HL-60 (cell line): ENCODE results near the gene SPSB4.

ENCODE experiments used
- DNase-seq, 2 experiments: peaks; one replicate each; pipeline ENCODE4 v3.0.0-alpha.2; 2010 to 2020; ENCODE audit warnings: low read depth in 1 of 2, low spot score in 1 of 2
- H3K27ac ChIP-seq: fragments of 250-450 bp; sonication (Bioruptor Pico); replicated peaks from 2 replicates; pipeline ENCODE4 v1.5.1; 2020; ENCODE audit warnings: mild to moderate bottlenecking, moderate library complexity
- H3K27me3 ChIP-seq: fragments of 250-450 bp; sonication (Bioruptor Pico); 2 replicates; pipeline ENCODE4 v1.5.1; 2021; ENCODE audit warnings: mild to moderate bottlenecking, moderate library complexity; ENCODE audit not compliant: insufficient read depth, poor library complexity, severe bottlenecking
- H3K4me3 ChIP-seq: replicated peaks from 2 replicates; pipeline ENCODE4 v1.5.1; 2011; ENCODE audit warnings: mild to moderate bottlenecking, control low read depth, low read length; ENCODE audit not compliant: insufficient read depth
- GABPA ChIP-seq: IDR thresholded peaks from 2 replicates; pipeline ENCODE4 v1.6.1; 2012; ENCODE audit warnings: low read depth
- POLR2AphosphoS5 ChIP-seq: IDR thresholded peaks from 2 replicates; pipeline ENCODE4 v1.6.1; 2012; ENCODE audit warnings: low read depth
- SPI1 ChIP-seq: IDR thresholded peaks from 2 replicates; pipeline ENCODE4 v1.6.1; 2012; ENCODE audit warnings: low read depth, mild to moderate bottlenecking, borderline replicate concordance
- TF ChIP-seq, protein P1 (sequence below): IDR thresholded peaks from one replicate; pipeline ENCODE4 v1.5.1; 2011; ENCODE audit warnings: low read length, control low read depth, inconsistent platforms; ENCODE audit not compliant: insufficient read depth
- TF ChIP-seq, protein P2 (sequence below): IDR thresholded peaks from 2 replicates; pipeline ENCODE4 v1.6.1; 2012; ENCODE audit warnings: low read depth; ENCODE audit not compliant: insufficient replicate concordance

Gene SPSB4

DNA sequence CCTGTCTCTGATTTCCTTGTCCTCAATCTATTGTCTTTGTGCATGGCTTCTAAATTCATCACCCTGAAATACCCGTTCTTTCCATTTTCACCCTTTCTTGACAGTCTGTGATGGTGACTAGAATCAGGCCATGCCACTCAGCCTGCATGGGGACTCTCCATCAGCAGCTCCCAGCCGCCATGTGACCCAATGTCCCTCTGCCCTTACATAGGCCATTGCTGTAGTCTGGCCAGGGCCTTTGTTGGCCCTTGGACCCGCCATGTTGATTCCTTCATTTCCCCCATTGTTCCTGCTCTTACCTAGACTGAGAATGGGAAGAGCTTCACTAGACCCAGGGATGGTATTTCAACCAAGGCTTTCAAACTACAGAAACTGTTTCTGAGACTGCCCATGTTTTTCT lies 45.8 kb downstream of the SPSB4 start:
- H3K27ac ChIP-seq = no peak overlapping the region
- no peak overlapping the region for H3K4me3 ChIP-seq
- no peaks in the 10 kb centered on the region for H3K27me3 ChIP-seq
- TF ChIP-seq, protein P1, sequence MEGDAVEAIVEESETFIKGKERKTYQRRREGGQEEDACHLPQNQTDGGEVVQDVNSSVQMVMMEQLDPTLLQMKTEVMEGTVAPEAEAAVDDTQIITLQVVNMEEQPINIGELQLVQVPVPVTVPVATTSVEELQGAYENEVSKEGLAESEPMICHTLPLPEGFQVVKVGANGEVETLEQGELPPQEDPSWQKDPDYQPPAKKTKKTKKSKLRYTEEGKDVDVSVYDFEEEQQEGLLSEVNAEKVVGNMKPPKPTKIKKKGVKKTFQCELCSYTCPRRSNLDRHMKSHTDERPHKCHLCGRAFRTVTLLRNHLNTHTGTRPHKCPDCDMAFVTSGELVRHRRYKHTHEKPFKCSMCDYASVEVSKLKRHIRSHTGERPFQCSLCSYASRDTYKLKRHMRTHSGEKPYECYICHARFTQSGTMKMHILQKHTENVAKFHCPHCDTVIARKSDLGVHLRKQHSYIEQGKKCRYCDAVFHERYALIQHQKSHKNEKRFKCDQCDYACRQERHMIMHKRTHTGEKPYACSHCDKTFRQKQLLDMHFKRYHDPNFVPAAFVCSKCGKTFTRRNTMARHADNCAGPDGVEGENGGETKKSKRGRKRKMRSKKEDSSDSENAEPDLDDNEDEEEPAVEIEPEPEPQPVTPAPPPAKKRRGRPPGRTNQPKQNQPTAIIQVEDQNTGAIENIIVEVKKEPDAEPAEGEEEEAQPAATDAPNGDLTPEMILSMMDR = no peak
- TF ChIP-seq, protein P2, sequence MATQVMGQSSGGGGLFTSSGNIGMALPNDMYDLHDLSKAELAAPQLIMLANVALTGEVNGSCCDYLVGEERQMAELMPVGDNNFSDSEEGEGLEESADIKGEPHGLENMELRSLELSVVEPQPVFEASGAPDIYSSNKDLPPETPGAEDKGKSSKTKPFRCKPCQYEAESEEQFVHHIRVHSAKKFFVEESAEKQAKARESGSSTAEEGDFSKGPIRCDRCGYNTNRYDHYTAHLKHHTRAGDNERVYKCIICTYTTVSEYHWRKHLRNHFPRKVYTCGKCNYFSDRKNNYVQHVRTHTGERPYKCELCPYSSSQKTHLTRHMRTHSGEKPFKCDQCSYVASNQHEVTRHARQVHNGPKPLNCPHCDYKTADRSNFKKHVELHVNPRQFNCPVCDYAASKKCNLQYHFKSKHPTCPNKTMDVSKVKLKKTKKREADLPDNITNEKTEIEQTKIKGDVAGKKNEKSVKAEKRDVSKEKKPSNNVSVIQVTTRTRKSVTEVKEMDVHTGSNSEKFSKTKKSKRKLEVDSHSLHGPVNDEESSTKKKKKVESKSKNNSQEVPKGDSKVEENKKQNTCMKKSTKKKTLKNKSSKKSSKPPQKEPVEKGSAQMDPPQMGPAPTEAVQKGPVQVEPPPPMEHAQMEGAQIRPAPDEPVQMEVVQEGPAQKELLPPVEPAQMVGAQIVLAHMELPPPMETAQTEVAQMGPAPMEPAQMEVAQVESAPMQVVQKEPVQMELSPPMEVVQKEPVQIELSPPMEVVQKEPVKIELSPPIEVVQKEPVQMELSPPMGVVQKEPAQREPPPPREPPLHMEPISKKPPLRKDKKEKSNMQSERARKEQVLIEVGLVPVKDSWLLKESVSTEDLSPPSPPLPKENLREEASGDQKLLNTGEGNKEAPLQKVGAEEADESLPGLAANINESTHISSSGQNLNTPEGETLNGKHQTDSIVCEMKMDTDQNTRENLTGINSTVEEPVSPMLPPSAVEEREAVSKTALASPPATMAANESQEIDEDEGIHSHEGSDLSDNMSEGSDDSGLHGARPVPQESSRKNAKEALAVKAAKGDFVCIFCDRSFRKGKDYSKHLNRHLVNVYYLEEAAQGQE = no peak
- TF ChIP-seq SPI1 (no peak), GABPA (no peak), POLR2AphosphoS5 (no peak)
- no peak for DNase-seq

DNA sequence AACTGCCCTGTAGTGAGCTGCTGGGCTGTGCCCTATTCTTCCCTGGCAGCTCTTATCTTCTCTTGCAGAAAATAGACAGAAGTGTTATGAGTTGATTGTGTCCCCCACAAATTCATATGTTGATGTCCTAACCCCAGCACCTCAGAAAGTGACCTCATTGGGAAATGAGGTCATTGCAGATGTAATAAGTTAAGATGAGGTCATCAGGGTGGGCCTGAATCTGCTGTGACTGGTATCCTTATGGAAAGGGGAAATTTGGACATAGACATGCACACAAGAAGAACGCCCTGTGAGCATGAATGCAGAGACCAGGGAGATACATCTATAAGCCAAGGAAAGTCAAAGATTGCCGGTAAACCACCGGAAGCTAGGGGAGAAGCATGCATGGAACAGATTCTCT lies 49.0 kb downstream of the SPSB4 start:
- Histone ChIP-seq H3K27ac (no peak overlapping the region), H3K4me3 (no peak overlapping the region), H3K27me3 (no peaks in the 10 kb centered on the region)
- no peak for DNase-seq
- TF ChIP-seq SPI1 = no peak
- TF ChIP-seq, protein P1 = no peak

DNA sequence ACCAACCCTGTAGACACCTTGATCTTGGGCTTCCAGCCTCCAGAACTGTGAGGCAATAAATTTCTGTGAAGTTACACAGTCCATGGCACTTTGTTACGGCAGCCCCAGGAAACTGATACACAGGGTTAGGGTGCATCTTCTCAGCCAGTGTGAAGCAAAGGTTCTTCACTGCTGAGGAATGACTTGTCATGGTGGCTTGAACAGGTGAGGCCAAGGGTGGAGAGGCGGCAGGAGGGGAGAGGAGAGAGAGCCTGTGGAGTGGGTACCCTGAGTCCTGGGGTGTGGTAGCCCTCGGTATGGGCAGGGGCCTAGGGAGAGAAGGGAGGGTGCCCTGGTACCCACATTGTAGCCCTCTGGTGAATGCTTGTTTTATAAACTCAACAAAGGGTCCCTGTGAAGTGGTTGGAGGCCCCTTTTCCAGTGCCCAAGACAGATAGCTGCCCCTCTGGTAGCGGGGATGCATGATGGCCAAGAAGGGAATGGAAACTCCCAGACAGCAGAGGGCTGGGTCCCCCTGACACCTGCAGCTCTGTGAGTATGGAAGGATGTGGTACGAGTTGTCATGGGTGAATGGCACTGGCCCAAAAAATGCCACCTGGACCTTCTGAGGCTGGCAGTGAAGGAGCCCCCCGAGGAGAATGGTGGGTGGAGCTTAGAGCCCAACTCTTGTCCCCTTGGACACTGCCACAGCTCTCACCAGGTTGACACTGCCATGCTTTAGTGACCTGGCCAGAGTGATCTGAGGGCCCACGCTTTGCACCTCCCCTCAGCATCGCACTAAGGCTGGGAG lies 49.6 kb downstream of the SPSB4 start:
- Histone ChIP-seq H3K27me3 (no peaks in the 10 kb centered on the region), H3K4me3 (no peak overlapping the region), H3K27ac (no peak overlapping the region)
- TF ChIP-seq POLR2AphosphoS5 = no peak
- TF ChIP-seq, protein P1 = no peak
- TF ChIP-seq, protein P2 = no peak
- TF ChIP-seq SPI1 = no peak
- no peak for TF ChIP-seq GABPA
- DNase-seq = no peak

DNA sequence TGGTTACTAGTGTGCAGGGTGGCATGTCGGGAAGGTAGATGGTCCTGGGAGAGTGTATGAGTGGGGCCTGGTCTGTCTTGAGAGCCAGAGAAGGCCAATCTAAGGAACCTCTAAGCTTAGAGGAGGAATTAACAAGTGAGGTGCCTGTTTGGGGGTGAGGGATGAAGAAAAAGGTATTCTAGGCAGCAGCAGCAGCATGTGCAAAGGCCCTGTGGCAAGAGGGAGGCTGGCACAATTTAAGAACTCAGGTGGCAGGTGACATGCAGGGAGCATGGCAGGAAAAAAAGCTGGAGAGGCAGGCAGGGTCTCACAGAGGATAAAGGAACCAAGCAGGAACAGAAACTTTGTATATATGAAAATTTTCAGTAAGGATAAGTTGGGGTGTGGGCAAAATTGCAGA lies 51.2 kb downstream of the SPSB4 start:
- TF ChIP-seq, protein P2 = no peak
- no peak for TF ChIP-seq GABPA
- no peak for TF ChIP-seq POLR2AphosphoS5
- TF ChIP-seq, protein P1 = no peak
- no peak for TF ChIP-seq SPI1
- Histone ChIP-seq H3K27ac (no peak overlapping the region), H3K4me3 (no peak overlapping the region), H3K27me3 (no peaks in the 10 kb centered on the region)
- DNase-seq = no peak
